COLO668 (cell line): ENCODE results near the gene PPP3CA.

ENCODE experiments used
- DNase-seq: peaks from one replicate; lab custom pipeline; 2025; ENCODE audit not compliant: unreplicated experiment; lab: John Stamatoyannopoulos, UW

PPP3CA gene

DNA sequence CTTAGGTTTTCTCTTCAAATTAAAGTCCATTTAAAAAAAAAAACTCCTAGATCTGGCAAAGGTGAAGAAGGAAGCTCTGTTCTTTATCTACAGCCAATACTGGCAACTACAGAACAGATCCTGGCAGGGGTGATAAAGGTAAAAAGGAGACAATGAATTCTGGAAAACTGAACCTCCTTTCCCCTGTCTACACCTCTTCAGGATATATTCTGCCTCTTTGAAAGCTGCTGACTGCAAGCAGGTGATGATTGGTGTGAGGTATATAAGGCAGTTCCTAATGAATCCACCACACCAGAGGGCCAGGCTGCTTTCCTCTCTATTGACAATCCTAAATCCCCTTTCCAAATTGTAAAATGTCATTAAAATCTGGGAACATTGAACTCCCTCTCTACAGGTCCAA is 370.1 kb downstream of the PPP3CA start:
- DNase-seq = no peak
